Gastroesophageal sphincter (tissue), 4 donors: ENCODE measurements around the gene DYNC2I2. TPM values are rescaled to one million over a fixed set of nuclear protein-coding genes. Genes with fewer than 3 reads are reported as not detected.
A peak's percentile ranks its signal among the peaks of the same experiment; 100 is the strongest.

Experiments
- ATAC-seq: fragments of 150-250 bp; one replicate; pipeline ENCODE4 v1.9.1; 2016; ENCODE audit warnings: mild to moderate bottlenecking, moderate library complexity
- H3K27ac ChIP-seq, 4 donors: fragments of 200-600 bp; sonication (generic) in 3 of 4; 1 replicate in 3 of 4; 2 replicates in 1 of 4; pipeline ENCODE4 v1.5.1; 2016 to 2019
- H3K27me3 ChIP-seq: fragments of 200-600 bp; sonication (generic); one replicate; pipeline ENCODE4 v1.5.1; 2019
- H3K36me3 ChIP-seq, 2 donors: fragments of 200-600 bp; sonication (generic); one replicate each; pipeline ENCODE4 v1.5.1; 2019; ENCODE audit warnings: control low read depth in 1 of 2
- H3K4me1 ChIP-seq, 3 donors: fragments of 200-600 bp; sonication (generic); 1 replicate in 2 of 3; 2 replicates in 1 of 3; pipeline ENCODE4 v1.5.1; 2016 to 2019; ENCODE audit warnings: control low read depth in 2 of 3
- H3K4me3 ChIP-seq, 2 donors: fragments of 200-600 bp; sonication (generic); one replicate each; pipeline ENCODE4 v1.5.1; 2019; ENCODE audit warnings: mild to moderate bottlenecking in 1 of 2, moderate library complexity in 1 of 2
- H3K9me3 ChIP-seq, 3 donors: fragments of 200-600 bp; sonication (generic); one replicate each; pipeline ENCODE4 v1.5.1; 2017 to 2019; ENCODE audit warnings: control low read depth in 2 of 3
- CTCF ChIP-seq, 4 experiments: fragments of 200-600 bp in 2 of 4; fragments of 450-650 bp in 2 of 4; sonication (generic) in 1 of 4; IDR thresholded peaks; one replicate each; pipeline ENCODE4 v1.5.1; 2017 to 2019; ENCODE audit warnings: antibody characterized with exemption in 4 of 4, mild to moderate bottlenecking in 2 of 4, moderate library complexity in 2 of 4
- EP300 ChIP-seq: sonication (generic); formaldehyde crosslinking; IDR thresholded peaks from one replicate; pipeline ENCODE4 v1.6.1; 2017; ENCODE audit warnings: antibody characterized with exemption, mild to moderate bottlenecking
- POLR2A ChIP-seq, 2 donors: fragments of 450-650 bp; IDR thresholded peaks; one replicate each; pipeline ENCODE4 v1.6.1; 2017; ENCODE audit warnings: antibody characterized with exemption in 2 of 2, mild to moderate bottlenecking in 2 of 2, moderate library complexity in 1 of 2
- POLR2AphosphoS5 ChIP-seq: sonication (generic); formaldehyde crosslinking; IDR thresholded peaks from one replicate; pipeline ENCODE4 v1.6.1; 2017; ENCODE audit warnings: antibody characterized with exemption
- WGBS, 2 donors: methylation state at CpG; one replicate each; pipeline ENCODE4 v1.1.5; 2018; ENCODE audit warnings: low coverage in 1 of 2; 5-methylcytosine and 5-hydroxymethylcytosine counted together
- total RNA-seq, 4 donors: library from RNA; depleted of rRNA; stranded (reverse); fragments of >200 nt; gene quantifications; one replicate each; pipeline ENCODE4 v1.1.0, GENCODE V29; 2016

The DYNC2I2 gene
- total RNA-seq, 4 donors from 2014 or later: 28.3 to 47.0 (median 37.7) TPM

GRCh38 chr9:128603697-128604096, 53.0 kb downstream of the DYNC2I2 start:
- no peaks in the 10 kb centered on the region for H3K27me3 ChIP-seq
- WGBS, 2 donors: 80% methylated on average over 2 of the region's 8 CpGs; no CpG with 5 or more reads in 1 of the 2 donors
- peaks cover 2 to 100% of the 10 kb centered on the region in 2 donors for H3K36me3 ChIP-seq
- H3K9me3 ChIP-seq: no peaks in the 10 kb centered on the region
- H3K4me3 ChIP-seq: no peak overlapping the region
- ATAC-seq: no peak
- H3K27ac ChIP-seq: peak overlapping the region in 2 of 4 donors; percentile 1 to 30
- TF ChIP-seq POLR2A (IDR thresholded peaks at IDR 0.05): no peak
- TF ChIP-seq CTCF (IDR thresholded peaks at IDR 0.05): no peak
- TF ChIP-seq POLR2AphosphoS5: no peak
- no peak for TF ChIP-seq EP300
- H3K4me1 ChIP-seq: peaks cover 0 to 44% (median 8%) of the 10 kb centered on the region in 3 donors

GRCh38 chr9:128600099-128600498, 56.5 kb downstream of the DYNC2I2 start:
- Histone ChIP-seq H3K27ac (peak overlapping the region in 2 of 4 donors; percentile 0 to 9), H3K9me3 (no peaks in the 10 kb centered on the region), H3K4me3 (no peak overlapping the region), H3K36me3 (peaks cover 2 to 100% of the 10 kb centered on the region in 2 donors), H3K4me1 (peaks cover 0 to 33% (median 0%) of the 10 kb centered on the region in 3 donors), H3K27me3 (no peaks in the 10 kb centered on the region)
- no peak for TF ChIP-seq EP300
- TF ChIP-seq POLR2A (IDR thresholded peaks at IDR 0.05): no peak
- no peak for TF ChIP-seq CTCF (IDR thresholded peaks at IDR 0.05)
- TF ChIP-seq POLR2AphosphoS5: no peak
- ATAC-seq: no peak
- 51 to 67% methylated on average over 2 to 4 of the region's 4 CpGs for WGBS, 2 donors

GRCh38 chr9:128595471-128595870, 61.2 kb downstream of the DYNC2I2 start:
- TF ChIP-seq EP300 (no peak), CTCF (IDR thresholded peaks at IDR 0.05) (no peak), POLR2A (IDR thresholded peaks at IDR 0.05) (no peak)
- Histone ChIP-seq H3K36me3 (peaks cover 3 to 100% of the 10 kb centered on the region in 2 donors), H3K4me3 (no peak overlapping the region), H3K27me3 (no peaks in the 10 kb centered on the region), H3K4me1 (peaks cover 0 to 23% (median 0%) of the 10 kb centered on the region in 3 donors), H3K9me3 (no peaks in the 10 kb centered on the region), H3K27ac (no peak overlapping the region)
- WGBS, 2 donors: 86 to 93% methylated on average over 3 to 4 of the region's 4 CpGs
- no peak for ATAC-seq

- Histone ChIP-seq H3K27ac (no peak overlapping the region), H3K4me1 (peaks cover 0 to 11% (median 0%) of the 10 kb centered on the region in 3 donors), H3K9me3 (no peaks in the 10 kb centered on the region), H3K27me3 (no peaks in the 10 kb centered on the region), H3K36me3 (peaks cover 3 to 100% of the 10 kb centered on the region in 2 donors), H3K4me3 (no peak overlapping the region)
- ATAC-seq: no peak
- 66 to 93% methylated on average over 2 to 8 of the region's 9 CpGs for WGBS, 2 donors
- TF ChIP-seq CTCF (IDR thresholded peaks at IDR 0.05): no peak
- no peak for TF ChIP-seq EP300
- no peak for TF ChIP-seq POLR2AphosphoS5
- no peak for TF ChIP-seq POLR2A (IDR thresholded peaks at IDR 0.05)
Measured at GRCh38 chr9:128593856-128594255, 62.8 kb downstream of the DYNC2I2 start.

- H3K27me3 ChIP-seq: no peaks in the 10 kb centered on the region
- no peak for TF ChIP-seq POLR2A (IDR thresholded peaks at IDR 0.05)
- H3K27ac ChIP-seq: no peak overlapping the region
- H3K4me3 ChIP-seq: no peak overlapping the region
- peaks cover 3 to 100% of the 10 kb centered on the region in 2 donors for H3K36me3 ChIP-seq
- H3K4me1 ChIP-seq: peaks cover 0 to 2% (median 0%) of the 10 kb centered on the region in 3 donors
- 60 to 86% methylated on average over 4 to 6 of the region's 6 CpGs for WGBS, 2 donors
- ATAC-seq: no peak
- no peaks in the 10 kb centered on the region for H3K9me3 ChIP-seq
Measured at GRCh38 chr9:128593039-128593438, 63.6 kb downstream of the DYNC2I2 start.
